Measurements from ENCODE around the gene UBE2J1.

UBE2J1 gene

DNA sequence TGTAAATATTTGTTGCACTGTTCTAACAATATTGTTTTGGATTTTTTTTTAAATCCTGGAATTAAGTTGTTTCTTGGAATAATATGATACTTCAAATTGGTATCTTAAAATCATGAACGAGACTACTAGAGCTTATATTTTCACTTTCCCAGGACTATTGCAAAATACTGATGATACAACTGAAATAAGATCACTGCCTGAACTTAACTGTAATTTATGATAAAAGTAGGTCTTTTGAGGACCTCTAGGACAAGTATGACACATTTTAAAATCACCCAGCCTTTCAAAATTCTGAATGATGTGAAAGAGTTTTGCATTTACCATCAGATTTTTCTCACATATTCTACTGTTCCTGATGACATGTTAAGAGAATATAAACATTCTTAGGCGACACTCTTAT, 8.6 kb upstream of the UBE2J1 start:
- DNase-seq: no peak

DNA sequence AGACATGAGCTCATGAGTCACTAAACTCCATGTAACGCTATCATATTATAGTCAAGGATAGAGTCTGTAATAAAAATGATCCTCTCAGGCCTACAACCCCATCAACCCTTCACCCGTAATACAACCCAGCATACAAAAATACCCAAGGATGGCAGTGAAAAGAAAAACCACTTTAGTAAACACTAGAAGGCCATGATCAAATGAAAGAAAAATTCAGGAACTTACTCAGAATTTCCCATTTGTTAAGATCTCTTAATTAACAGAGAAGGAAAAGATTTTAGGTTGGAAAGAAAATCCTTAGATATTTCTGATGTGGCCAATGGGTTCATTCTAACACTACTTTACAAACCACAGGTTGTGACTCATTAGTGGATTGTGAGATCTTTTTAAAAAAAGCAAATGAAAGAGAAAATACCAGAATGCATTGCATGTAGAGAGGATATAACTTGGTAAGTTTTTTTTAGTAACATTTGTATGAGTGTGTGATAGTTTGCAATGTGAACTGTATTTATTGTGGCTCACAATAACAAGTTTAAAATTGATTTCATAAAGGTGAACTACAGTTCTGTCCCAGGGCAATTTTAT, 8.0 kb upstream of the UBE2J1 start:
- DNase-seq: no peak

DNA sequence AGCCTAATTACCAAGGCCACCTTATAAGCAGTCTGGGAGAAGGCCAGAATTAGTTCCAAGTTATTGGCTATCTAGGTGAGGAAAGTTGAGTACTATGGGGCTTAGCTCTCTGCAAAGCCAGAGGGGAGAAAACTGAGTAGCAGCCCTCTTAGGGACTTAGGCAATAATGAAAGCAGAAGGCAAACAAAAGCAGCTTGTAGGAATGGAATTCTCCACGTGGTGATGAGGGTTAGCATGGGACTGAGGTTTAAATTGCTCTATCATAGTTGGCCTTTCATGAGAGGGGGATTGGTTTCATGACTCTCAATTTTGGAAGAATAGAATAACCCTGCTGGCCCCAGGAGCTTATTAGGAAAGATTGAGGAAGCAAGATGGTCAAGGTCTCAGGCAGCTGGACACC, 7.0 kb upstream of the UBE2J1 start:
- no peak for DNase-seq

DNA sequence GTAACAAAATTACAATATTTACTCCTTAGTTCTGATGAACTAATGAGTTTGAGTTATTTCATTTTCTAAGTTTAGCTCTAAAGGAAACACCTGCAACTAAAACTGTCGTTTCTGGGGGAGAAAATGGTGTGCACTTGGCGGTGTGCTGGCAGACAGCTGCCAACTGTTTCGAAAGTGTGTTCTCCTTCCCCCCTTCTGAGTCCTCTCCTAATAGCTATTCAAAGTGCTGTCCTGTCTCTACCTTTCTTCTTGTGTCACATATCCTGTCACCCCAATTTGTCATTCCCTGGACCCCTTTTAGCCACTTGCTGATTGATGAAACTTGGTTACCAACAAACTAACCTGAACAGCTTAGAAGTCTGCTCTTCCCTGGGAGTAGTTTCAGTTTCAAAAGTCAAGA, 4.9 kb upstream of the UBE2J1 start:
- no peak for DNase-seq

DNA sequence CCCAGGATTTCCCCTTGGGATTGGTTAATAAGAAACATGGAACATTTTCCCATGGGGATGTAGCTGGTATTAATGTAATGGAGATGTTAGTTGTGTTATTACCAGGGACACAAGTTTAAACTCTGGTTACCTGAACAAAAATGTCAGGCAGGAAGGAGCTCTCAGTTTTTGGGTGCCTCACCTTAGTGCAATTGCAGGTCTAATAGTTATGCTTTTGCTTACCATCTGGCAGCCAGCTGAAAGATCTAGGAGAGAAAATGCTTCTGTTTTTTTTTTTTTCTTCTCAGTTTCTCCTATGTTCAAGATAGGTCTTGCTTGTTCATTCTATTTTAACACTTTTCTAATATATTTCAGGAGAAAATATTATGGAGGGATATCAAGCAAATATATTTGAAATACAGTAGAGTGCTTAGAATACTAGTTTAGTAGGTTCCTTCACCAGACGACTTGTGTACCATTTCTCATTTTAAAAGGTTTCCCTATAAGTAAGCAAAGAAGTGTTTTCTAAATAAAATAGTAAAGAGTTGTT, 4.2 kb upstream of the UBE2J1 start:
- no peak for DNase-seq

DNA sequence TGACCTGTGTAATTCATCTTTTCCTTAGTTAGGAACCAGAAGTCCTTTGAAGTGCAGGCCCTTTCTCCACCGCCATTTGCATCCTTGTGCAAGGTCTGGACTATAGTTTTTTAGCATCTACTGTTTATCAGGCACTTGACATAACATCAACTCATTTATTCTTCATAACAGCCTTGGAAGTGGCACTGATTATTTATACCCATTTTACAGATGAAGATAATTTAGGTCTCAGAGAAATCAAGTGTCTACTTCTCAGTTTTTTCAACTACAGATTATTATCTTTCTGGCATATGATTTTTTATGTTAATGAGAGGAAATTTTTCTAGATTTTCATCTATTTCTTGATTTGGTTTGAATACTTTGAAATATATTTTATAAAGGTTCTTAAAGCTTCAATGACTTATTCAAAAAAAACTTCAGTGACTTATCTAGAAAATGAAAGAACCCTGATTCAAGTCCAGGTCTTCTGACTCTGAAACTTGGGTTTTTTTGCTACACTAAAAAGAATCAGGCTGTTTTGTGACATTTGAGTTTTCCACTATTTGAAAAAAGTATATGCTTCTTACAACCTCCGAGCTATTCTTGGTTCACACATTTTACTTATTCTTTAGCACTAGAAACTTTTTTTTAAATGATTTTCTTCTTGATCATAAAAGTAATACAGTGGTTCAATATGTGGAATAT, 3.1 kb upstream of the UBE2J1 start:
- DNase-seq: no peak

DNA sequence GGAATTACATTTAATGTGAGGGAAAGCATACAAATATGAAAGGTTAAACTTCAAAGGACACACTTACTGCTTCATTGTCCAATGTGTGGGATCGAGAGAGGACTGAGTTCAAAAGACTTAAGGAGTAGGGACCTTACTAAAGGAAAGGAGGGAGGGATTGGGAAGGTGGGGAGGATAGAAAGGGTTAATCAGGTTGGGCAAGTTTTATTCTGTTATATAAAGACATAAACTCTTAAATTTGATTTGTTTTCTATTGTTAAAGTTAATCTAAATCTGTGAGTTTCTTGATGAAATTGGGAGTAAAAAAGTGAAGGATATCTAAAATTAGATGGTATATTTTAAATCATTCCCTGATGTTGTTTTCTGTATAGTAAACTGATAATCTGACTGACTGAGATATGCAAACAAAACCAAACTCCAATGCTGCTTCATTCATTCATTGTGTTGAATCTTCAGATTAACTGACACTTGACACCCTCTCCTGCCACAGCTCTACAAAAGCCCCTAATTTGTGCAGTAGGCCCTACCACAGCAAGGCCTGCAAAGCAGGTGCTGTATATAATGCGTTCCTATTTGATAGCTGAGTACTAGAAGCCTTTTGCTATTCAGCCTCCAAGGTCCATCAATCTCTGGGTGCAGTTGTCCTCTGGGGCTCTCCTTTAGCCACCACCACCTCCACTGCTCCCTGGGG, 1.3 kb upstream of the UBE2J1 start:
- no peak for DNase-seq

DNA sequence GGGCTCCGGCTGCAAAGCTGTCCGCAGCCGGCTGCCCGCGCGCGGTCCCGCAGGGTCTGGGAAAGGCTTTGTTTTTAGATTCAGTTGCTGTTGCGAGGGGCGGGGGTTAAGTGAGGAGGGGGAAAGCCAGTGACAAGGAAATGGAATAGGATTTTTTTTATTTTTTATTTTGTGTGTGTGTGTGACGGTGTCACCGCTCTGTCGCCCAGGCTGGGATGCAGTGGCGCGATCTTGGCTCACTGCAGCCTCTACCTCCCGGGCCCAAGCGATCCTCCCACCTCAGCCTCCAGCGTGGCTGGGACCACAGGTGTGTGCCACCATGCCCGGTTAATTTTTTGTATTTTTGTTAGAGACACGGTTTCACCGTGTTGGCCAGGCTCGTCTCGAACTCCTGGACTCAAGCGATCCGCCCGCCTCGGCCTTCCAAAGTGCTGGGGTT, 615 bp upstream of the UBE2J1 start:
- no peak for DNase-seq

DNA sequence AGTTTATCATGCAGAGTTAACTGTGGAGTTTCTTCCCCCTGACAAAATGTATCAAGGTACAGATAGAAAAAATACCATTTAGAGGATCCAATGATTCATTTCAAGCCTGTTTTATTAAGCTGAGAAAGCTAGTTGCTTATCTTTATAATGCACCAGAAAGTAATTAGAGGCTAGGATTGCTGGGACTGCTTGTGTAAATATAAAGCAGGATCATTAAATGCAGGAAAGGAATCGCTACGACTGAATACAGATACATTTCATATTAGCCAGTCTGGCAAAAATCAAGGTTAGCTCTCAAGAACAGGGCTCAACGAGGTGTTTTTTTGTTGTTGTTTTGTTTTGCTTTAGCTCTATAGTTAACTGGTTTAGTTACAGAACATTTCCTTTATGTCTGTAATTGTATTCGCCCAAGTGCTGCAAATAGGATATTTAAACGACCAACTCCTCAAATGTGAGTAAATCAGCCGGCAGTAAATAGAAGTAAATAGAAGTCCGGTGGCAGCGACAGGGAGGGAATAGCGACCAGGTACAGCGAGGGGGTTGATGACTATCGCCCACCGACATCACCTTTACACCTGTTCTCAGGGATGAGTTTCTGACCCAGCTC, 748 bp downstream of the UBE2J1 start:
- no peak for DNase-seq

DNA sequence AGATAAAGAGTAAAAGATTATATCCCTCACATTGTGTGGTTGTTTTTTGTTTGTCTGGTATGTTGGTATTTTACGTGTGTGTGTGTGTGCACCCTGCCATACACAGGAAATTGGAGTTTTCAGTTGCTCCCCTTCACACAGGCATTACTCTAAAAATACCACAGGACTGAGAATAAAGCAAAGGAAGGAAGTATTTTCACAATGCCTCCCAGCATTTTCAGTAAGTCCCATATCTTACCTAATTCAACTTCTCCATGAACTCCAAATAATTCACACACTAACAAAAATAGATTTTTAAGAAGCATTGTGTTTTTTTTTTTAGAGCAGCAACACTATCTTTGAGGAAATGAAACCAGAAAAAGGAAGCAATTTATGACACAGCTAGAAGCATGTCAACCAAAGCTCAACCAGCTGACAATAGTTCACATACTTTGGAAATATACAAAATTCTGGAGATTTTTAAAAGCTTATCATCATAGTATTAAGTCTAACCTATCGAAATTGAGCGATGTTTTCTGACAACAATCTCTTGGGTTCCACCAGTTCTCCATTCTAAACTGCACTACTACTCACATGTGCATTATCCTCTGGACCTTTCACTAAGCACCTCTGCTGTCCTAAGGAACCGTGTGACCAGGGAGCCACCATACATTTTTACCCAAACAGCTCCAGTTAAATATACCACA, 2.1 kb downstream of the UBE2J1 start:
- no peak for DNase-seq

DNA sequence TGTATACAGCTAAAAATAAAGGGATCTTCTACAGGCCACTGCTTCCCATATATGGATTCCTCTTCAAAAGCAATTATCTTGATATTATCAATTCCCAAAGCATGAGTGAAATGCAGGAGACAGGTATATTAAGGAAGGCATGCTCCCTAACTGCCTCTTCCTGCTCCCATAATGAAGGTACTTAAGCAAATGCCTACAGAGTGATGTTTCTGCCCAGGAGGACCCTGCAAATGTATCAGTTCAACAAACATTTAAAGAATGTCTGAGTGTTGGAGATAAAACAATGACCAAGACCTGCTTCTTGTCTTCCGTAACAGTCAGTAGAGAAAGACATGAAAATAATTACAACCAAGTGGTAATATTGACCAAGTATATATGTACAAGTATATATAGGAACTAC, 4.2 kb downstream of the UBE2J1 start:
- DNase-seq: no peak

DNA sequence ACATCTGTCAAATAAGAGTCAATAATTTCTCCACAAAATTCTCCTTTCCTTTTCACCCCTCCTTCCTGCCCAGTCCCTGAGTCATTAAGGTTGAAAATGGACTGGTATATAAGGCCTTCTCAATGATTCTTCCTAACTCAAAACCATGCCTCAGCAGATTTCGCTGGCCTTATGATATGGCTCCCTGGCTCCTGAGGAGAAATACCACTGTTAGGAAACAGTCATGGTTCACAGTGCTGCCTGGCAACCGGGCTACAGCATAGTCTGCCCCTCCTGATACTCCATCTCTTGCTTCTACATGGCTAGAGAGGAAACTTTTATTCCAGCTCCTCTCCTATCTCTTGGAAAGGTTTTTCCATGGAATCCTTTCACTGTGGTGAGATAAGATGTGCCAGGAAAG, 4.7 kb downstream of the UBE2J1 start:
- no peak for DNase-seq

DNA sequence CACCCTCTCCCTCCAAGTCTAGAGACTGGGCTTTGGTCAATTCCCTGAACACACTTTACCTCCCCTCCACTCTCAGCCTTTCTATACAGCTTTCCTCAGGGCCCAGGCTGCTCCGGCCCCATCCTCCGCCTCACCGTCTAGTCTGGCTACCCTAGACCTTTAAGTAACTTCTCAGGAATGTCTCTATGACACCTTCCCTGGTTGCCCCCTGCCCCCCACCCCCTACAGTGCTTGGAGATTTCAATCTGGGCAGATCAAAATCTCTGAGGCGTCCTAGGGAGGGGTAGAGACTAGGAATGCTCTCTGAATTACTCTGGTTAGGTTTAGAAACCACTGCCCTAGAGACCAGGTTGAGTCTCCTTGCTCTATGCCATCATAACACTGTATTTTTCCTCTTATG, 6.1 kb downstream of the UBE2J1 start:
- DNase-seq: no peak

DNA sequence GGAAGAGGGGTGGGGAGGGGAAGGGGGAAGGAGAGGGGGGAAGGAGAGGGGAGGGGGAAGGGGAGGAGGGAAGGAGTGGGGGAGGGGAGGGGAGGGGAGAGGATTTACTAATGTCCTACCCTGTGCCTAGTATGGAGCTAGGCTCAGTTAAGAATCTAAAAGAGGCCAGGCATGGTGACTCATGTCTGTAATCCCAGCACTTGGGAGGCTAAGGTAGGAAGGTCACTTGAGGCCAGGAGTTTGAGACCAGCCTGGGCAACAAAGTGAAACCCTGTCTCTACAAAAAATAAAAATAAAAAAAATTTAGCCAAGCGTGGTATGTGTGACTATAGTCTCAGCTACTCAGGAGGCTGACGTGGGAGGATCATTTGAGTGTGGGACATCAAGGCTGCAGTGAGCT, 13.0 kb downstream of the UBE2J1 start:
- DNase-seq: no peak

DNA sequence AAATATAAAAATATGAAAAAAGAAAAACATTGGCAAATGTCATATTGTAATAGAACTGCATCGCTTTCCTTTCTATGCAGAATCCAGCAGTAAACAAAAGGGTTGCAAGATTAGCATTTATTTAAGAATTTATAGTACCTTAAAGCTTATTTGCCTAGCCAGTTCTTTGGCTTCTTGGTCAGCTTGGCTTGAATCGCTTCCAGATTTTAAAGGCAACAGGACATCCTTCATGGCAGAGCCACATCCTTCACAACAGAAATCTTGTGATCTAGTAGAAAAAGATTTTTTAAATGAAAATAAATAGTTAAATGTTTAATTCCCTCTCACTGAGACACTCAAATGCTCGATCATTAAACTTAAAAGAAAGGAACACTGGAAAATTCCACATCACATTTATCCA, 17.4 kb downstream of the UBE2J1 start:
- DNase-seq: no peak

DNA sequence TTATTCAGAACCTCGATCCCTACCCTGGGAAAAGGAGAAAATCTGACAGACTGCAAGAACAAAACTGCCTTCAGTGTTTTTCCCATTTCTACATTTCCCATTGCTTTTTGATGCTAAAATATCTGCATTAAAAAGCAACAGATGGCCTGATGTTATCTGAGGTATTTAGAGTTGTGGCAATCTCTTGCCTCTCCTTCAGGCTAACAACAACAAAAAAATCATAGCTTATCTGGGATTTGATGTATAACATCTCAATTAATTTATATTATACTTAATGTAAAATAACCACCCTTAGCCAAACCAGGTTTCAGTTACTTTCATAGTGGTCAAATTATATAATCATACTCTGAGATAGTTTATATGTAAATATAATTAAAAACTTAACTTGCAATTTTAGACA, 21.6 kb downstream of the UBE2J1 start:
- no peak for DNase-seq

DNA sequence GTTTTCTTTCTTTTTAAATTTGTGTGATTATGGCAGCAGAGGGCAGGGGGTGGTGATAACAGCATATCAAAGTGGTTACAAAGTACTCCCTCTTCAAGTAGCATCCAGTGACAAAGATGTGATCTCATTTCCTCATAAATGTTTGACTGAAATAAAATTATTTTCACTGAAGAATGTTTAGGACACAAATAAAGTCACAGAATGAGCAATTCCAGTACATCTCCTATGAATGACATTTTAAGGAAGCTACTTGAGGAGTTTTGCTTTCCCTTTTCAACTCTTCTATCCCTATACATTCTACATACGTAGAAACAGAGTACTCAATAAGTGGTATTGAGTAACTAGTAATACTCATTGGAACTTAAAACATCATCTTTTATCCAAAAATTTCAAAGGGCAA, 23.5 kb downstream of the UBE2J1 start:
- no peak for DNase-seq

DNA sequence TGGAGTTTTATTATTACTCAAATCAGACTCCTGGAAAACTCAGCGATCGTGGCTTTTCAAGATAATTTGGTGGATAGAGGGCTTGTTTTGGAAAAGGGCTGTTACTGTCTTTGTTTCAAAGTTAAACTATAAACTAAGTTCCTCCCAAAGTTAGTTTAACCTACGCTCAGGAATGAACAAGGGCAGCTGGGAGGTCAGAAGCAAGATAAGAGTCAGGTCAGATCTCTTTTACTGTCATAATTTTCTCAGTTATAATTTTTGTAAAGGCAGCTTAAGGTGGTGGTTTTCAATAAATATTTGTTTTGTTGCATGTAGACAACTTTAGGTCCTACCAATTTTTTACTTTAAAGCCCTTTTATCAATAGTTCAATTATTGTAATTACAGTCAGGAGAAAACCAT, 28.2 kb downstream of the UBE2J1 start:
- DNase-seq: no peak

DNA sequence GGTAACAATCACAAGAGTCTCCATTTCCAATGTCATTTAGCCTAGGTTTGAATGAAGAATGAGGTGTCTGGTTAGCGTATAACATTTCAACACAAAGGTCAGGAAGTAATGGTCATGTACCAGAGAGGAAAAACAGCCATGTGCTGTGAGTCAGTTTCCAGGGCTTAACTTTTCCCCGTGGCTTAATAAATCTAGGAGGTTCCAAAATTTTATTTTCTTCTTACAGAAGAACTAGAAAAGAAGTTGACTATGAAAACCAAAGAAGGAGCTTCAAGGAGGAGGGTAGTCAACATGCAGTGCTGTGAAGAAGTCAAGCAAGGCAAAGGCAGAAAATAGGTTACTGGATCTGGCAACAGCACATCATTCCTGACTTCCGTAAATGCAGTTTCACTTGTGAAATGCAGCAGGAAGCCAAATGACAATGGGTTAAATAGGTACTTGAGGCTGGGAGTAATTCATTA, 29.0 kb downstream of the UBE2J1 start:
- DNase-seq: no peak

DNA sequence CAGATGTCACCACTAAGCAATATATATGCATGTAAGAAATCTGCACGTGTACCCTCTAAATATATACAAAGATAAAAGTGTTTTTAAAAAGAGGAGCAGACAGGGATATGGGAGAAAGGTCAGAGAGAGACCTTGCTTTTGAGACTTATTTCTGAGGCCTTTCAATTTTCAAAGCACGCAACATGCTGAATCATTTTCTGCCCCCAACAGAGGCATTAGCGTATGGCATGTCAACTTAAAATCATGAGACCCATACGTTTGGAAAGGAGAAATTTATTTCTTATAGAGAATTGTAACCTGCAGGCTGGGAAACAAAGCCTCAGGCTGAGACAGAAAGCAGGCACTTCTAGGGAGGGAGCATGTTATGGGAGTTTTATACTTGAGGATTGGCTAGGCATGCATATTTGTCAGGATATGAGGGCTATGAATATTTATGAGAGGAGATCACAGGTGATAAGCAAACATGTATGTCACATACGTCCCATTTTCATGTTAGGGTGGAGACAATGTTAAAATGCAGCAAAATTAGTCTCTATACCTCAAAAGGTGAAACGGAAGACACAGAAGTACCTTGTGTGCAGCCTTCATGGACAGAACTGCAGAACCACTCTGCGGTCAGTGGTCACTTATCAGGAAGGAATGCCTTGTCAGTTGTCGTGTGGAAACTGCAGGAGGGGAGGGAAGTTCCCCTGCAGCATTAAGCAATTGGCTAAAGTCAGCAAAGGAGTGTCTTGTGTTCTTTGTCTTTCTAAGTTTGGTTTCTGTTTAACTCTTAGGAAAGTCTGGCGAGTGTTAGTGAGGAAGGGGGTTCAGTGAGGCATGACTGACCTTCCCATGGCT, 31.2 kb downstream of the UBE2J1 start:
- DNase-seq: no peak

DNA sequence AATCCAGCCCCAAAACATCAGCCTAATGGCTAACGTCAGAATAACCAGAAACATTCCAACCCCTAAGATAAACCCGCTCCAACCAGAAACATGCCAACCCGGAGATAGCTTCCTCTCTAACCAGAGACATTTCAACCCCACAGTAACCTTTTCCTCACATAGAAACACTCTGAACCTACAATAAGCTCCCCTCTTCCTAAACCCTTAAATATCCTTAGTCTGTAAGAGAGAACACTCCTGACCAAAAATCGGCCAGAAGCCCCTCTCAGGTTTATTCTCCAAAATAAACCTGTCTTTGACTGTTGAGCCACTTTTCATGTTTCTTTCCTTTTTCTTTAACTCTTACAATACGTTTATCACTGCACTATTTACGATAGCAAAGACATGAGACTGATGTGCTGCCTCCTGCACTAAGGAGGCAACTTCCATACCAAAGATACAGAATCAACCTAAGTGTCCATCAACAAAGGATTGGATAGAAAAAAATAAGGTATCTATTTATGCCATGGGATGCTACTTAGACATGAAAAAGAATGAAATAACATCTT, 32.4 kb downstream of the UBE2J1 start:
- DNase-seq: no peak

DNA sequence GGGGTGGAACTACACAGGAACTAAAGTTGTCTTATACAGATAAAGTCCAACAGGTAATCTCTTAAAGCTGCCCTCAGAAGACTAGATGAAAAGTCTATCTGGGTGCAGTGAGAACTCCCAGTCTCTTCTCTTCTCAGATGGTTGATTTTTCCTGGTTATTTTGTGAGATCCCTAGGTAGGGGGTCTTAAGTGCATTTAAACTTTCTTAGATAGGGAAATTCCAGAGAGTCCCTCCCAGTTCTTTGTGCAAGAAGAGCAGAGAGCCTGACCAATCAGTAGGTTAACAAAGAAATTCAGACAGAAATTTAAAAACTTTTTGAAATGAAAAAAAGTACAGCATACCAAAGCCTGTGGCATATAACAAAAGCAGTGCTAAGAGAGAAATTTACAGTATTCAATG, 35.5 kb downstream of the UBE2J1 start:
- no peak for DNase-seq
